HepG2 (cell line): ENCODE measurements around the gene ALOX12. TPM values are rescaled to one million over a fixed set of nuclear protein-coding genes. Genes with fewer than 3 reads are reported as not detected.
A peak's percentile ranks its signal among the peaks of the same experiment; 100 is the strongest.

Experiments
- ATAC-seq: fragments of 200-7000 bp; cut with Tn5 transposase; 3 replicates; pipeline ENCODE4 v1.9.1; 2020; ENCODE audit warnings: mild to moderate bottlenecking, moderate library complexity
- BruUV-seq: library from RNA; stranded (reverse); fragments of 400-500 nt; replicated peaks from 2 replicates; lab custom pipeline; 2021; lab: Mats Ljungman, UMichigan
- CTCF ChIA-PET: fragments of 300-600 bp; formaldehyde crosslinking; extraction: SDS; loops from one replicate; lab custom pipeline; 2021; ENCODE audit warnings: low total read pairs, inconsistent platforms, low intra/inter-chr PET ratio; lab: Yijun Ruan, JAX
- POLR2A ChIA-PET: fragments of 350-600 bp; sonication (Branson Sonifier 250); formaldehyde crosslinking; loops from one replicate; lab custom pipeline; 2020; ENCODE audit warnings: antibody characterized with exemption, inconsistent platforms; lab: Yijun Ruan, JAX
- DNase-seq: peaks from one replicate; pipeline ENCODE4 v3.0.0-alpha.2; 2015; ENCODE audit warnings: low spot score
- FAIRE-seq: peaks from 3 replicates; lab custom pipeline; 2011; peaks lifted over from hg19 to GRCh38; lab: Jason Lieb, UNC
- H2AFZ ChIP-seq: one replicate; pipeline ENCODE4 v1.6.1; 2011; ENCODE audit warnings: low read length, inconsistent platforms
- H3K27ac ChIP-seq: fragments of 300-600 bp; 3 replicates; pipeline ENCODE4 v1.8.0; 2011; ENCODE audit warnings: mixed run types, mild to moderate bottlenecking, mixed read lengths, low read length, inconsistent platforms; ENCODE audit not compliant: insufficient read depth; ENCODE audit errors: extremely low read length
- H3K27me3 ChIP-seq, 2 experiments: fragments of 200-600 bp in 1 of 2; 2 replicates in 1 of 2; 3 replicates in 1 of 2; pipeline versions ENCODE4 v1.6.0 to v1.8.0; 2011; ENCODE audit warnings: low read length in 2 of 2, mild to moderate bottlenecking in 2 of 2, moderate library complexity in 2 of 2, inconsistent platforms in 1 of 2; ENCODE audit not compliant: insufficient read depth in 2 of 2, control insufficient read depth in 1 of 2
- H3K36me3 ChIP-seq, 2 experiments: fragments of 200-600 bp in 1 of 2; replicated peaks in 1 of 2; 2 replicates in 1 of 2; 3 replicates in 1 of 2; pipeline versions ENCODE4 v1.5.1 to v1.8.0; 2011; ENCODE audit warnings: low read length in 2 of 2, inconsistent platforms in 1 of 2; ENCODE audit not compliant: insufficient read depth in 2 of 2, control insufficient read depth in 1 of 2
- H3K4me1 ChIP-seq: 2 replicates; pipeline ENCODE4 v1.5.1; 2012; ENCODE audit warnings: low read length, inconsistent platforms; ENCODE audit not compliant: insufficient read depth
- H3K4me2 ChIP-seq: 2 replicates; pipeline ENCODE4 v1.6.0; 2011; ENCODE audit warnings: low read depth, low read length, inconsistent platforms
- H3K4me3 ChIP-seq, 3 experiments: fragments of 200-600 bp in 1 of 3; sonication (generic), shearing (Covaris generic) in 1 of 3; replicated peaks in 1 of 3; 2 replicates each; pipeline ENCODE4 v1.5.1; 2011 to 2016; ENCODE audit warnings: low read length in 3 of 3, inconsistent platforms in 2 of 3, low read depth in 2 of 3, mild to moderate bottlenecking in 2 of 3, control low read depth in 1 of 3, mixed read lengths in 1 of 3; ENCODE audit not compliant: insufficient read depth in 1 of 3
- H3K79me2 ChIP-seq: one replicate; pipeline ENCODE4 v1.6.1; 2011; ENCODE audit warnings: low read length, inconsistent platforms; ENCODE audit not compliant: insufficient read depth
- H3K9ac ChIP-seq: 2 replicates; pipeline ENCODE4 v1.6.0; 2011; ENCODE audit warnings: mild to moderate bottlenecking, low read depth, low read length, inconsistent platforms; ENCODE audit not compliant: insufficient read depth
- H3K9me3 ChIP-seq: 2 replicates; pipeline ENCODE4 v1.5.1; 2012; ENCODE audit warnings: mild to moderate bottlenecking, low read length
- H4K20me1 ChIP-seq: 2 replicates; pipeline ENCODE4 v1.6.0; 2011; ENCODE audit warnings: inconsistent platforms, mild to moderate bottlenecking, low read length, moderate library complexity; ENCODE audit not compliant: insufficient read depth
- EEA1 ChIP-seq: sonication (generic); formaldehyde crosslinking; IDR thresholded peaks from 2 replicates; pipeline ENCODE4 v1.5.1; 2020; ENCODE audit warnings: mild to moderate bottlenecking, missing genetic modification reagents, borderline replicate concordance
- KDM3A ChIP-seq: IDR thresholded peaks from 2 replicates; pipeline ENCODE4 v1.6.1; 2018; ENCODE audit warnings: low read depth, missing compliant biosample characterization
- MAFK ChIP-seq, 2 experiments: IDR thresholded peaks in 1 of 2; conservative IDR thresholded peaks in 1 of 2; 2 replicates each; pipeline ENCODE4 v1.6.1; 2011; ENCODE audit warnings: improper control_type of control experiment in 2 of 2, low read length in 2 of 2
- MIXL1 ChIP-seq: IDR thresholded peaks from 2 replicates; pipeline ENCODE4 v1.6.1; 2016
- MTA3 ChIP-seq: sonication (generic); formaldehyde crosslinking; IDR thresholded peaks from 2 replicates; pipeline ENCODE4 v1.4.0; 2020; ENCODE audit warnings: missing genetic modification reagents
- SIX4 ChIP-seq: sonication (generic); formaldehyde crosslinking; IDR thresholded peaks from 2 replicates; pipeline ENCODE4 v1.4.0; 2020; ENCODE audit warnings: missing genetic modification reagents
- SYNCRIP ChIP-seq: fragments of 200-400 bp; formaldehyde crosslinking; IDR thresholded peaks from 2 replicates; pipeline ENCODE4 v1.6.1; 2018; ENCODE audit warnings: mild to moderate bottlenecking, low read depth, low read length; ENCODE audit not compliant: insufficient read depth
- TMF1 ChIP-seq: sonication (generic); formaldehyde crosslinking; IDR thresholded peaks from 2 replicates; pipeline ENCODE4 v1.8.1; 2022; ENCODE audit warnings: low read depth, missing genetic modification reagents
- YEATS4 ChIP-seq: sonication (generic); formaldehyde crosslinking; IDR thresholded peaks from 2 replicates; pipeline ENCODE4 v1.4.0; 2020; ENCODE audit warnings: missing genetic modification reagents, borderline replicate concordance
- ZMYM3 ChIP-seq: sonication (generic); formaldehyde crosslinking; IDR thresholded peaks from 2 replicates; pipeline ENCODE4 v1.5.1; 2020; ENCODE audit warnings: mild to moderate bottlenecking, missing genetic modification reagents
- ZNF121 ChIP-seq: sonication (generic); formaldehyde crosslinking; IDR thresholded peaks from 2 replicates; pipeline ENCODE4 v1.5.0; 2020; ENCODE audit warnings: mild to moderate bottlenecking, missing genetic modification reagents
- WGBS: methylation state at CpG from one replicate; pipeline ENCODE4 v1.1.6; 2017; ENCODE audit warnings: low lambda C conversion rate; 5-methylcytosine and 5-hydroxymethylcytosine counted together
- in situ Hi-C: cut with HindIII; loops from 2 replicates; pipeline ENCODE4 v1.10.0; 2017; ENCODE audit warnings: low pct_unique_long_range_greater_than_20kb; ENCODE audit not compliant: extremely low pct_ligation_motif_present
- intact Hi-C: fragments of 100-400 bp; cut with micrococcal nuclease; formaldehyde crosslinking; loops from one replicate; pipeline ENCODE4 v1.10.0; 2022; ENCODE audit not compliant: unreplicated experiment
- polyA plus RNA-seq, 8 experiments: library from polyadenylated mRNA; depleted of rRNA in 3 of 8; stranded (reverse) in 7 of 8; unstranded in 1 of 8; fragments of >200 nt; fragmentation: Illumina TruSeq in 4 of 8; extraction: Trizol in 4 of 8; gene quantifications; 2 replicates each; pipeline versions ENCODE4 v1.2.1 to v1.2.3, GENCODE V29; 2011 to 2016; ENCODE audit warnings: low read depth in 4 of 8, missing spikeins in 1 of 8, mixed read lengths in 1 of 8; ENCODE audit not compliant: insufficient read depth in 1 of 8
- total RNA-seq, 5 experiments: library from RNA; depleted of rRNA; stranded (reverse); fragments of >200 nt; fragmentation: Illumina TruSeq; extraction: Trizol; gene quantifications; 2 replicates each; pipeline ENCODE4 v1.2.3, GENCODE V29; 2016; ENCODE audit warnings: low read depth in 1 of 5
- TF ChIP-seq, protein P1 (sequence below): sonication (generic); formaldehyde crosslinking; IDR thresholded peaks from 2 replicates; pipeline ENCODE4 v1.9.0; 2022; ENCODE audit warnings: missing genetic modification reagents, mild to moderate bottlenecking, borderline replicate concordance
- TF ChIP-seq, protein P2 (sequence below): sonication (generic); formaldehyde crosslinking; IDR thresholded peaks from 2 replicates; pipeline ENCODE4 v1.9.0; 2021; ENCODE audit warnings: missing genetic modification reagents, borderline replicate concordance

The ALOX12 gene
- total and polyA plus RNA-seq, 2 of the 13 experiments (the other 11 are each of a cell fraction or from before 2014, with no cell fraction given): not detected

DNA sequence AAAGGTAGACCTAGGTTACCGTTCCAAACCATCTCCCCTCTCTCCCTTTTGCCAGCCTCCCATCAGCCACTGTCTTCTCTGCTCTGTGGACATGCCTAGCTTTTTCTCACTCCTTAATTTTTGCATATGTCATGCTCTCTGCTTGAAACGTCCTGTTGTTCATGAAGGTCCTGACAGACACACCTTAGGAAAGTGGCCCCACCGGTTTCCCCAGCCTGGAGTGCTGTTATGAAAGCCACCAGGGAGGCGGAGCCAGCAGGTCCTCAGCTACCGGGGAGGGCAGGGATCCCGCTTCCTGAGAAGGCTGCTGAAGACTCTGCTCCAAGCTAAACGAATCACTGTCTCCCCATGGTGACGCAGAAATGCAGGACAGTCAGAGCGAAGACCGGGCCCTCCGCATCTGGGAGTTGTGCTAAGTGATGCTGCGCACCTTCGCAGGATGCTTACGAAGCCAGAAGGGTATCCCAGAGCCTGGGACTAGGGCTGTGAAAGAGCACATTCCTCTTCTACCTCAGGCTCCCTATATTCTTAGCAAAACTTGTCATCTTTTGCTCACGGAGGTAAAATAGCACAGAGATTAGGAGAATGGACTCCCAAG is 50.4 kb downstream of the ALOX12 start:
- DNase-seq (peak; percentile 54), FAIRE-seq (no peak), ATAC-seq (peak; percentile 72)
- Histone ChIP-seq H3K9me3 (no peaks in the 10 kb centered on the region), H3K4me2 (peak overlapping the region; percentile 94), H3K27me3 (no peaks in the 10 kb centered on the region; a peak in 1 of 5 replicates), H3K9ac (peak overlapping the region; percentile 65), H2AFZ (peak overlapping the region; percentile 47), H3K27ac (peak overlapping the region; percentile 73), H3K4me1 (peaks cover 56% of the 10 kb centered on the region), H3K36me3 (no peaks in the 10 kb centered on the region), H3K79me2 (no peaks in the 10 kb centered on the region), H3K4me3 (peak overlapping the region; percentile 52 to 79 (median 61)), H4K20me1 (no peaks in the 10 kb centered on the region)
- ChIA-PET POLR2A (interaction anchor here (0.7 to 4.6 kb wide), 30 partner anchors 10 to 813 kb away, joined by 3 to 71 read pairs (median 6); partner anchors contain the start of genes ACADVL, ASGR1, ASGR2 and DLG4), CTCF (interaction anchor here (1.2 to 2.7 kb wide), 6 partner anchors 87 to 234 kb away, joined by 3 to 31 read pairs (median 6); no protein-coding TSS in a partner anchor)
- BruUV-seq: TSS peak; percentile 99
- 0% methylated on average over 5 of the region's 15 CpGs for WGBS
- intact Hi-C loops: loop anchor here (2.0 to 5.0 kb wide), 2 partner anchors 133 to 306 kb away; partner anchors contain the start of genes ASGR1 and KCTD11
- in situ Hi-C loops: loop anchor here (10.0 kb wide), 1 partner anchor 239 kb away; the partner anchor contains the start of gene SLC2A4
- TF ChIP-seq KDM3A: no peak
- TF ChIP-seq MTA3 (CRISPR knock-in tag): no peak
- no peak for TF ChIP-seq EEA1 (CRISPR knock-in tag)
- no peak for TF ChIP-seq SYNCRIP
- TF ChIP-seq SIX4: no peak
- TF ChIP-seq, protein P1, sequence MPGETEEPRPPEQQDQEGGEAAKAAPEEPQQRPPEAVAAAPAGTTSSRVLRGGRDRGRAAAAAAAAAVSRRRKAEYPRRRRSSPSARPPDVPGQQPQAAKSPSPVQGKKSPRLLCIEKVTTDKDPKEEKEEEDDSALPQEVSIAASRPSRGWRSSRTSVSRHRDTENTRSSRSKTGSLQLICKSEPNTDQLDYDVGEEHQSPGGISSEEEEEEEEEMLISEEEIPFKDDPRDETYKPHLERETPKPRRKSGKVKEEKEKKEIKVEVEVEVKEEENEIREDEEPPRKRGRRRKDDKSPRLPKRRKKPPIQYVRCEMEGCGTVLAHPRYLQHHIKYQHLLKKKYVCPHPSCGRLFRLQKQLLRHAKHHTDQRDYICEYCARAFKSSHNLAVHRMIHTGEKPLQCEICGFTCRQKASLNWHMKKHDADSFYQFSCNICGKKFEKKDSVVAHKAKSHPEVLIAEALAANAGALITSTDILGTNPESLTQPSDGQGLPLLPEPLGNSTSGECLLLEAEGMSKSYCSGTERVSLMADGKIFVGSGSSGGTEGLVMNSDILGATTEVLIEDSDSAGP (CRISPR knock-in tag): 0 out of 2 replicates have a peak, but pooled peaks have one; percentile 23
- 0 out of 2 replicates have a peak, but pooled peaks have one; percentile 11 for TF ChIP-seq YEATS4 (CRISPR knock-in tag)
- TF ChIP-seq MAFK (conservative IDR thresholded peaks at IDR 0.05 in 1 of 2, IDR thresholded peaks at IDR 0.05 in 1 of 2; ENCODE audit: low read length in 2 of 2): no peak
- TF ChIP-seq, protein P2, sequence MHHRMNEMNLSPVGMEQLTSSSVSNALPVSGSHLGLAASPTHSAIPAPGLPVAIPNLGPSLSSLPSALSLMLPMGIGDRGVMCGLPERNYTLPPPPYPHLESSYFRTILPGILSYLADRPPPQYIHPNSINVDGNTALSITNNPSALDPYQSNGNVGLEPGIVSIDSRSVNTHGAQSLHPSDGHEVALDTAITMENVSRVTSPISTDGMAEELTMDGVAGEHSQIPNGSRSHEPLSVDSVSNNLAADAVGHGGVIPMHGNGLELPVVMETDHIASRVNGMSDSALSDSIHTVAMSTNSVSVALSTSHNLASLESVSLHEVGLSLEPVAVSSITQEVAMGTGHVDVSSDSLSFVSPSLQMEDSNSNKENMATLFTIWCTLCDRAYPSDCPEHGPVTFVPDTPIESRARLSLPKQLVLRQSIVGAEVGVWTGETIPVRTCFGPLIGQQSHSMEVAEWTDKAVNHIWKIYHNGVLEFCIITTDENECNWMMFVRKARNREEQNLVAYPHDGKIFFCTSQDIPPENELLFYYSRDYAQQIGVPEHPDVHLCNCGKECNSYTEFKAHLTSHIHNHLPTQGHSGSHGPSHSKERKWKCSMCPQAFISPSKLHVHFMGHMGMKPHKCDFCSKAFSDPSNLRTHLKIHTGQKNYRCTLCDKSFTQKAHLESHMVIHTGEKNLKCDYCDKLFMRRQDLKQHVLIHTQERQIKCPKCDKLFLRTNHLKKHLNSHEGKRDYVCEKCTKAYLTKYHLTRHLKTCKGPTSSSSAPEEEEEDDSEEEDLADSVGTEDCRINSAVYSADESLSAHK (CRISPR knock-in tag): no peak
- 0 out of 2 replicates have a peak, but pooled peaks have one; percentile 46 for TF ChIP-seq TMF1
- 0 out of 2 replicates have a peak, but pooled peaks have one; percentile 8 for TF ChIP-seq ZNF121 (CRISPR knock-in tag)
- TF ChIP-seq ZMYM3 (CRISPR knock-in tag): no peak
- no peak for TF ChIP-seq MIXL1 (CRISPR knock-in tag)
